ENCODE data around the gene KIF5A. TPM values are rescaled to one million over a fixed set of nuclear protein-coding genes. Genes with fewer than 3 reads are reported as not detected.
A peak's percentile ranks its signal among the peaks of the same experiment; 100 is the strongest.

Gene KIF5A
- total and polyA plus RNA-seq, 2 of the 13 experiments (the other 11 are each of a cell fraction or from before 2014, with no cell fraction given): 1.6 to 11.9 TPM

- 0 out of 2 replicates have a peak, but pooled peaks have one; percentile 7 for TF ChIP-seq ZNF281 (CRISPR knock-in tag; IDR thresholded peaks at IDR 0.05; ENCODE audit: borderline replicate concordance)
- TF ChIP-seq RFX1 (IDR thresholded peaks at IDR 0.05): no peak
- no peak for TF ChIP-seq SETDB1 (CRISPR knock-in tag; IDR thresholded peaks at IDR 0.05; ENCODE audit: borderline replicate concordance)
- peak; percentile 69 for TF ChIP-seq ZNF605 (CRISPR knock-in tag; IDR thresholded peaks at IDR 0.05)
- TF ChIP-seq ZNF790 (CRISPR knock-in tag; IDR thresholded peaks at IDR 0.05; ENCODE audit: borderline replicate concordance): no peak
- TF ChIP-seq ZNF749 (CRISPR knock-in tag; IDR thresholded peaks at IDR 0.05; ENCODE audit: borderline replicate concordance): no peak
- no peak; the same call in 1 of the 2 replicates for TF ChIP-seq ZSCAN9 (CRISPR knock-in tag; IDR thresholded peaks at IDR 0.05; ENCODE audit: borderline replicate concordance)
- peak; percentile 50; the same call in 1 of the 2 replicates for TF ChIP-seq HNF1B (CRISPR knock-in tag; IDR thresholded peaks at IDR 0.05)
- TF ChIP-seq ZNF543 (CRISPR knock-in tag; IDR thresholded peaks at IDR 0.05): peak; percentile 54; the same call in 1 of the 2 replicates
- no peak for TF ChIP-seq SRF (IDR thresholded peaks at IDR 0.05; ENCODE audit: low read depth, low read length)
- 0 out of 2 replicates have a peak, but pooled peaks have one; percentile 76 for TF ChIP-seq ZNF512 (CRISPR knock-in tag; IDR thresholded peaks at IDR 0.05)
- no peak; the same call in none of the 2 replicates for TF ChIP-seq ZNF335 (CRISPR knock-in tag; IDR thresholded peaks at IDR 0.05)
- peak; percentile 73; the same call in 1 of the 2 replicates for TF ChIP-seq FLYWCH1 (CRISPR knock-in tag; IDR thresholded peaks at IDR 0.05)
- no peak; the same call in 1 of the 2 replicates for TF ChIP-seq MEIS1 (CRISPR knock-in tag; IDR thresholded peaks at IDR 0.05; ENCODE audit: borderline replicate concordance)
- no peak; the same call in 1 of the 2 replicates for TF ChIP-seq HNF4G (IDR thresholded peaks at IDR 0.05; ENCODE audit: borderline replicate concordance, low read depth, low read length)
- no peak for TF ChIP-seq HNF4G (CRISPR knock-in tag; IDR thresholded peaks at IDR 0.05; ENCODE audit: borderline replicate concordance, low read depth)
- no peak for TF ChIP-seq CHD4 (IDR thresholded peaks at IDR 0.05; ENCODE audit: borderline replicate concordance, low read length)
- TF ChIP-seq LBX2 (CRISPR knock-in tag; IDR thresholded peaks at IDR 0.05; ENCODE audit: borderline replicate concordance): peak; percentile 49; the same call in 1 of the 2 replicates
- no peak for TF ChIP-seq THAP8 (CRISPR knock-in tag; IDR thresholded peaks at IDR 0.05; ENCODE audit: borderline replicate concordance)
- TF ChIP-seq SPEN (CRISPR knock-in tag; IDR thresholded peaks at IDR 0.05; ENCODE audit: low read depth): peak; percentile 69
- no peak; the same call in 1 of the 2 replicates for TF ChIP-seq ZNF816 (CRISPR knock-in tag; IDR thresholded peaks at IDR 0.05; ENCODE audit: borderline replicate concordance)
These were observed 41.3 kb downstream of the KIF5A start, which contains the start of gene PIP4K2C (continued) for GRCh38 chr12:57590864-57591781.
